HepG2 (cell line): ENCODE data around the gene LRSAM1. TPM values are rescaled to one million over a fixed set of nuclear protein-coding genes. Genes with fewer than 3 reads are reported as not detected.

Experiments
- ATAC-seq: fragments of 200-7000 bp; cut with Tn5 transposase; 3 replicates; pipeline ENCODE4 v1.9.1; 2020; ENCODE audit warnings: mild to moderate bottlenecking, moderate library complexity
- BruUV-seq: library from RNA; stranded (reverse); fragments of 400-500 nt; replicated peaks from 2 replicates; lab custom pipeline; 2021; lab: Mats Ljungman, UMichigan
- CTCF ChIA-PET: fragments of 300-600 bp; formaldehyde crosslinking; extraction: SDS; loops from one replicate; lab custom pipeline; 2021; ENCODE audit warnings: low total read pairs, inconsistent platforms, low intra/inter-chr PET ratio; lab: Yijun Ruan, JAX
- POLR2A ChIA-PET: fragments of 350-600 bp; sonication (Branson Sonifier 250); formaldehyde crosslinking; loops from one replicate; lab custom pipeline; 2020; ENCODE audit warnings: antibody characterized with exemption, inconsistent platforms; lab: Yijun Ruan, JAX
- DNase-seq: peaks from one replicate; pipeline ENCODE4 v3.0.0-alpha.2; 2015; ENCODE audit warnings: low spot score
- FAIRE-seq: peaks from 3 replicates; lab custom pipeline; 2011; peaks lifted over from hg19 to GRCh38; lab: Jason Lieb, UNC
- H2AFZ ChIP-seq: one replicate; pipeline ENCODE4 v1.6.1; 2011; ENCODE audit warnings: low read length, inconsistent platforms
- H3K27ac ChIP-seq: fragments of 300-600 bp; 3 replicates; pipeline ENCODE4 v1.8.0; 2011; ENCODE audit warnings: mixed run types, mild to moderate bottlenecking, mixed read lengths, low read length, inconsistent platforms; ENCODE audit not compliant: insufficient read depth; ENCODE audit errors: extremely low read length
- H3K27me3 ChIP-seq, 2 experiments: fragments of 200-600 bp in 1 of 2; 2 replicates in 1 of 2; 3 replicates in 1 of 2; pipeline versions ENCODE4 v1.6.0 to v1.8.0; 2011; ENCODE audit warnings: low read length in 2 of 2, mild to moderate bottlenecking in 2 of 2, moderate library complexity in 2 of 2, inconsistent platforms in 1 of 2; ENCODE audit not compliant: insufficient read depth in 2 of 2, control insufficient read depth in 1 of 2
- H3K36me3 ChIP-seq, 2 experiments: fragments of 200-600 bp in 1 of 2; replicated peaks in 1 of 2; 2 replicates in 1 of 2; 3 replicates in 1 of 2; pipeline versions ENCODE4 v1.5.1 to v1.8.0; 2011; ENCODE audit warnings: low read length in 2 of 2, inconsistent platforms in 1 of 2; ENCODE audit not compliant: insufficient read depth in 2 of 2, control insufficient read depth in 1 of 2
- H3K4me1 ChIP-seq: 2 replicates; pipeline ENCODE4 v1.5.1; 2012; ENCODE audit warnings: low read length, inconsistent platforms; ENCODE audit not compliant: insufficient read depth
- H3K4me2 ChIP-seq: 2 replicates; pipeline ENCODE4 v1.6.0; 2011; ENCODE audit warnings: low read depth, low read length, inconsistent platforms
- H3K4me3 ChIP-seq, 3 experiments: fragments of 200-600 bp in 1 of 3; sonication (generic), shearing (Covaris generic) in 1 of 3; replicated peaks in 1 of 3; 2 replicates each; pipeline ENCODE4 v1.5.1; 2011 to 2016; ENCODE audit warnings: low read length in 3 of 3, inconsistent platforms in 2 of 3, low read depth in 2 of 3, mild to moderate bottlenecking in 2 of 3, control low read depth in 1 of 3, mixed read lengths in 1 of 3; ENCODE audit not compliant: insufficient read depth in 1 of 3
- H3K79me2 ChIP-seq: one replicate; pipeline ENCODE4 v1.6.1; 2011; ENCODE audit warnings: low read length, inconsistent platforms; ENCODE audit not compliant: insufficient read depth
- H3K9ac ChIP-seq: 2 replicates; pipeline ENCODE4 v1.6.0; 2011; ENCODE audit warnings: mild to moderate bottlenecking, low read depth, low read length, inconsistent platforms; ENCODE audit not compliant: insufficient read depth
- H3K9me3 ChIP-seq: 2 replicates; pipeline ENCODE4 v1.5.1; 2012; ENCODE audit warnings: mild to moderate bottlenecking, low read length
- H4K20me1 ChIP-seq: 2 replicates; pipeline ENCODE4 v1.6.0; 2011; ENCODE audit warnings: inconsistent platforms, mild to moderate bottlenecking, low read length, moderate library complexity; ENCODE audit not compliant: insufficient read depth
- MAFG ChIP-seq: sonication (generic); formaldehyde crosslinking; IDR thresholded peaks from 2 replicates; pipeline ENCODE4 v1.5.1; 2020; ENCODE audit warnings: mild to moderate bottlenecking, missing genetic modification reagents
- MAFK ChIP-seq, 2 experiments: IDR thresholded peaks in 1 of 2; conservative IDR thresholded peaks in 1 of 2; 2 replicates each; pipeline ENCODE4 v1.6.1; 2011; ENCODE audit warnings: improper control_type of control experiment in 2 of 2, low read length in 2 of 2
- RBFOX2 ChIP-seq: fragments of 200-400 bp; formaldehyde crosslinking; IDR thresholded peaks from 2 replicates; pipeline ENCODE4 v1.6.1; 2017; ENCODE audit warnings: low read depth, mild to moderate bottlenecking, low read length
- STAG1 ChIP-seq: sonication (generic); formaldehyde crosslinking; IDR thresholded peaks from 2 replicates; pipeline ENCODE4 v1.4.0; 2020; ENCODE audit warnings: missing genetic modification reagents
- ZNF615 ChIP-seq: sonication (generic); formaldehyde crosslinking; IDR thresholded peaks from 2 replicates; pipeline ENCODE4 v1.5.0; 2020; ENCODE audit warnings: mild to moderate bottlenecking, missing genetic modification reagents, borderline replicate concordance
- ZNF747 ChIP-seq: sonication (generic); formaldehyde crosslinking; IDR thresholded peaks from 2 replicates; pipeline ENCODE4 v1.8.1; 2023; ENCODE audit warnings: missing genetic modification reagents, mild to moderate bottlenecking, borderline replicate concordance
- WGBS: methylation state at CpG from one replicate; pipeline ENCODE4 v1.1.6; 2017; ENCODE audit warnings: low lambda C conversion rate; 5-methylcytosine and 5-hydroxymethylcytosine counted together
- in situ Hi-C: cut with HindIII; loops from 2 replicates; pipeline ENCODE4 v1.10.0; 2017; ENCODE audit warnings: low pct_unique_long_range_greater_than_20kb; ENCODE audit not compliant: extremely low pct_ligation_motif_present
- intact Hi-C: fragments of 100-400 bp; cut with micrococcal nuclease; formaldehyde crosslinking; loops from one replicate; pipeline ENCODE4 v1.10.0; 2022; ENCODE audit not compliant: unreplicated experiment
- polyA plus RNA-seq, 8 experiments: library from polyadenylated mRNA; depleted of rRNA in 3 of 8; stranded (reverse) in 7 of 8; unstranded in 1 of 8; fragments of >200 nt; fragmentation: Illumina TruSeq in 4 of 8; extraction: Trizol in 4 of 8; gene quantifications; 2 replicates each; pipeline versions ENCODE4 v1.2.1 to v1.2.3, GENCODE V29; 2011 to 2016; ENCODE audit warnings: low read depth in 4 of 8, missing spikeins in 1 of 8, mixed read lengths in 1 of 8; ENCODE audit not compliant: insufficient read depth in 1 of 8
- total RNA-seq, 5 experiments: library from RNA; depleted of rRNA; stranded (reverse); fragments of >200 nt; fragmentation: Illumina TruSeq; extraction: Trizol; gene quantifications; 2 replicates each; pipeline ENCODE4 v1.2.3, GENCODE V29; 2016; ENCODE audit warnings: low read depth in 1 of 5
- TF ChIP-seq, protein P1 (sequence below): sonication (generic); formaldehyde crosslinking; conservative IDR thresholded peaks from 2 replicates; pipeline ENCODE4 v1.8.1; 2023; ENCODE audit warnings: missing genetic modification reagents
- TF ChIP-seq, protein P2 (sequence below): sonication (generic); formaldehyde crosslinking; conservative IDR thresholded peaks from 2 replicates; pipeline ENCODE4 v1.8.0; 2022; ENCODE audit warnings: missing genetic modification reagents
- TF ChIP-seq, protein P3 (sequence below): sonication (generic); formaldehyde crosslinking; IDR thresholded peaks from 2 replicates; pipeline ENCODE4 v1.4.0; 2020; ENCODE audit warnings: missing genetic modification reagents

Gene LRSAM1
- total and polyA plus RNA-seq, 2 of the 13 experiments (the other 11 are each of a cell fraction or from before 2014, with no cell fraction given) = 8.7 to 10.2 TPM

DNA sequence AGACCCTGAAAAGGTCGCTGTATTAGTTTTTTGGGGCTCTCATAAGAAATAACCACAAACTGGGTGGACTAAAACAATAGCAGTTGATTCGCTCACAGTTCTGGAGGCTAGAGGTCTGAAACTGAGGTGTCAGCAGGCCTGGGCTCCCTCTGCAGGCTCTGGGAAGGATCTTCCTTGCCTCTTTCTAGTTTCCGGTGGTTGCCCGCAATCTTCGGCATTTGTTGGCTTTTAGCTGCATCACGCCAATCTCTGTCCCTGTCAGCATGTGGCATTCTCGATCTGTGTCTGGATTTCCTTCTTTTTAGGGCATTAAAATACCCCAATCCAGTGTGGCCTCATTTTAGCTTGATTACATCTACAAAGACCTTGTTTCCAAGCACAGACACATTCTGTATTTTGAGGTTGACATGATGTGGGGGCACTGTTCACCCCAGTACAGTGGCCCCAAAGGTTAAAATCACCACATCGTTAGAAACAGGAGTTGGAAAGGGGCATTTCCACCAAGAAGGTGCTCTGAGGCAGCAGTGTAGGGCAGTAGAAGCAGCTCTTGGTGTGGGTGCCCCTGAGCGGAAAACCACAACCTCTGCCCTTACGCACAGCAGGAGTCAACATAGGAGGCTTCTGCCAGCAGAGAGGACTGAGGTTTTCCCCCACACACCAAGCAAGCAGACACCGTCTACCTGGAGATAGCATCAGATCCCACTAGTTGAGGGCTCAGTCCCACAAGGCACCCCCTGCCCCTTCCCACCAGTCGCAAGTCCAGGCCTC lies 13.6 kb upstream of the LRSAM1 start:
- CTCF ChIA-PET = no interaction called here

DNA sequence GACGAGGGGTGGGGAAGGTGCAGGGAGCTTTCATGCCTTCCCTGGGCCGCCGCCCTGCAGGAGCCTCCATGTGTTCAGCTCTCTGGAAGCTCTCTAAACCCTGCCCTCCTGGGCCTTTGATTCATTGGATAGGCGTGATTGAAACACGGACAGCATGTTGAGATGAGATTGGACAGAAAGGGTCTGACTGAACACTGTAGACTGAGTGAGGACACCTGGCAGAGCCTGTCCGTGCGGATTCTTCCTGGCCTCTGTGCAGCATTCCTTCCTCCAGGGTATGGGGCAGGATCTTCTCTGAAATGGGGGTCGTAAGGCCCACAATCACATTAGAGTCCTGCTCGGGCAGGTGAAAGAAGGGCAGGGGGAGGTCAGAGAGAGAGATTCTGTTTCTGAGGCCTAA lies 12.9 kb upstream of the LRSAM1 start:
- H3K36me3 ChIP-seq = peaks cover 40 to 80% of the 10 kb centered on the region in 2 experiments
- no peak overlapping the region for H3K4me3 ChIP-seq
- no TSS peak for BruUV-seq
- 98% methylated on average over 5 of the region's 9 CpGs for WGBS
- no peak for FAIRE-seq
- H3K27ac ChIP-seq = no peak overlapping the region
- intact Hi-C loops (no loop called here), in situ Hi-C loops (no loop called here)
- DNase-seq = no peak
- no peaks in the 10 kb centered on the region for H3K4me1 ChIP-seq
- no peaks in the 10 kb centered on the region for H4K20me1 ChIP-seq
- POLR2A ChIA-PET = interaction anchor here (1.2 kb wide), 1 partner anchor 13 kb away, joined by 3 read pairs; the partner anchor contains the start of genes LRSAM1 and RPL12
- no peak overlapping the region for H3K4me2 ChIP-seq
- H3K9me3 ChIP-seq = no peaks in the 10 kb centered on the region
- H3K9ac ChIP-seq = no peak overlapping the region
- no peaks in the 10 kb centered on the region for H3K27me3 ChIP-seq
- ATAC-seq = no peak
- CTCF ChIA-PET = no interaction called here
- H3K79me2 ChIP-seq = no peaks in the 10 kb centered on the region
- no peak overlapping the region for H2AFZ ChIP-seq
- TF ChIP-seq MAFG (CRISPR knock-in tag) = no peak
- no peak for TF ChIP-seq MAFK (conservative IDR thresholded peaks at IDR 0.05 in 1 of 2, IDR thresholded peaks at IDR 0.05 in 1 of 2; ENCODE audit: low read length in 2 of 2)
- TF ChIP-seq, protein P1, sequence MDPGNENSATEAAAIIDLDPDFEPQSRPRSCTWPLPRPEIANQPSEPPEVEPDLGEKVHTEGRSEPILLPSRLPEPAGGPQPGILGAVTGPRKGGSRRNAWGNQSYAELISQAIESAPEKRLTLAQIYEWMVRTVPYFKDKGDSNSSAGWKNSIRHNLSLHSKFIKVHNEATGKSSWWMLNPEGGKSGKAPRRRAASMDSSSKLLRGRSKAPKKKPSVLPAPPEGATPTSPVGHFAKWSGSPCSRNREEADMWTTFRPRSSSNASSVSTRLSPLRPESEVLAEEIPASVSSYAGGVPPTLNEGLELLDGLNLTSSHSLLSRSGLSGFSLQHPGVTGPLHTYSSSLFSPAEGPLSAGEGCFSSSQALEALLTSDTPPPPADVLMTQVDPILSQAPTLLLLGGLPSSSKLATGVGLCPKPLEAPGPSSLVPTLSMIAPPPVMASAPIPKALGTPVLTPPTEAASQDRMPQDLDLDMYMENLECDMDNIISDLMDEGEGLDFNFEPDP (CRISPR knock-in tag) = no peak
- TF ChIP-seq, protein P2, sequence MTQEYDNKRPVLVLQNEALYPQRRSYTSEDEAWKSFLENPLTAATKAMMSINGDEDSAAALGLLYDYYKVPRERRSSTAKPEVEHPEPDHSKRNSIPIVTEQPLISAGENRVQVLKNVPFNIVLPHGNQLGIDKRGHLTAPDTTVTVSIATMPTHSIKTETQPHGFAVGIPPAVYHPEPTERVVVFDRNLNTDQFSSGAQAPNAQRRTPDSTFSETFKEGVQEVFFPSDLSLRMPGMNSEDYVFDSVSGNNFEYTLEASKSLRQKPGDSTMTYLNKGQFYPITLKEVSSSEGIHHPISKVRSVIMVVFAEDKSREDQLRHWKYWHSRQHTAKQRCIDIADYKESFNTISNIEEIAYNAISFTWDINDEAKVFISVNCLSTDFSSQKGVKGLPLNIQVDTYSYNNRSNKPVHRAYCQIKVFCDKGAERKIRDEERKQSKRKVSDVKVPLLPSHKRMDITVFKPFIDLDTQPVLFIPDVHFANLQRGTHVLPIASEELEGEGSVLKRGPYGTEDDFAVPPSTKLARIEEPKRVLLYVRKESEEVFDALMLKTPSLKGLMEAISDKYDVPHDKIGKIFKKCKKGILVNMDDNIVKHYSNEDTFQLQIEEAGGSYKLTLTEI = no peak
- TF ChIP-seq ZNF747 (CRISPR knock-in tag) = no peak
- TF ChIP-seq, protein P3, sequence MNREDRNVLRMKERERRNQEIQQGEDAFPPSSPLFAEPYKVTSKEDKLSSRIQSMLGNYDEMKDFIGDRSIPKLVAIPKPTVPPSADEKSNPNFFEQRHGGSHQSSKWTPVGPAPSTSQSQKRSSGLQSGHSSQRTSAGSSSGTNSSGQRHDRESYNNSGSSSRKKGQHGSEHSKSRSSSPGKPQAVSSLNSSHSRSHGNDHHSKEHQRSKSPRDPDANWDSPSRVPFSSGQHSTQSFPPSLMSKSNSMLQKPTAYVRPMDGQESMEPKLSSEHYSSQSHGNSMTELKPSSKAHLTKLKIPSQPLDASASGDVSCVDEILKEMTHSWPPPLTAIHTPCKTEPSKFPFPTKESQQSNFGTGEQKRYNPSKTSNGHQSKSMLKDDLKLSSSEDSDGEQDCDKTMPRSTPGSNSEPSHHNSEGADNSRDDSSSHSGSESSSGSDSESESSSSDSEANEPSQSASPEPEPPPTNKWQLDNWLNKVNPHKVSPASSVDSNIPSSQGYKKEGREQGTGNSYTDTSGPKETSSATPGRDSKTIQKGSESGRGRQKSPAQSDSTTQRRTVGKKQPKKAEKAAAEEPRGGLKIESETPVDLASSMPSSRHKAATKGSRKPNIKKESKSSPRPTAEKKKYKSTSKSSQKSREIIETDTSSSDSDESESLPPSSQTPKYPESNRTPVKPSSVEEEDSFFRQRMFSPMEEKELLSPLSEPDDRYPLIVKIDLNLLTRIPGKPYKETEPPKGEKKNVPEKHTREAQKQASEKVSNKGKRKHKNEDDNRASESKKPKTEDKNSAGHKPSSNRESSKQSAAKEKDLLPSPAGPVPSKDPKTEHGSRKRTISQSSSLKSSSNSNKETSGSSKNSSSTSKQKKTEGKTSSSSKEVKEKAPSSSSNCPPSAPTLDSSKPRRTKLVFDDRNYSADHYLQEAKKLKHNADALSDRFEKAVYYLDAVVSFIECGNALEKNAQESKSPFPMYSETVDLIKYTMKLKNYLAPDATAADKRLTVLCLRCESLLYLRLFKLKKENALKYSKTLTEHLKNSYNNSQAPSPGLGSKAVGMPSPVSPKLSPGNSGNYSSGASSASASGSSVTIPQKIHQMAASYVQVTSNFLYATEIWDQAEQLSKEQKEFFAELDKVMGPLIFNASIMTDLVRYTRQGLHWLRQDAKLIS (CRISPR knock-in tag) = no peak

More for the DNA sequence above, 13.6 kb upstream of the LRSAM1 start:
- no peak overlapping the region for H3K9ac ChIP-seq
- H3K79me2 ChIP-seq = no peaks in the 10 kb centered on the region
- H3K4me2 ChIP-seq = no peak overlapping the region
- TF ChIP-seq STAG1 (CRISPR knock-in tag) = peak; percentile 34
- no peak for TF ChIP-seq ZNF615 (CRISPR knock-in tag)
- no peak for TF ChIP-seq RBFOX2
- DNase-seq (no peak), ATAC-seq (peak; percentile 29; the same call in 1 of the 3 replicates), FAIRE-seq (no peak)
- H3K27ac ChIP-seq = no peak overlapping the region
- H3K27me3 ChIP-seq = no peaks in the 10 kb centered on the region
- BruUV-seq = no TSS peak
- no peak overlapping the region for H2AFZ ChIP-seq
- H3K4me1 ChIP-seq = no peaks in the 10 kb centered on the region
- H4K20me1 ChIP-seq = no peaks in the 10 kb centered on the region
- intact Hi-C loops (no loop called here), in situ Hi-C loops (no loop called here)
- H3K36me3 ChIP-seq = peaks cover 44 to 81% of the 10 kb centered on the region in 2 experiments
- no peak overlapping the region for H3K4me3 ChIP-seq
- POLR2A ChIA-PET = interaction anchor here (1.2 kb wide), 1 partner anchor 14 kb away, joined by 3 read pairs; the partner anchor contains the start of genes LRSAM1 and RPL12
- 86% methylated on average over 12 of the region's 12 CpGs for WGBS
- no peaks in the 10 kb centered on the region for H3K9me3 ChIP-seq
